Mucosa of stomach (tissue), 1 donor: ENCODE measurements around the gene FUZ.

Source experiments
- H3K27me3 ChIP-seq: one replicate; pipeline ENCODE4 v1.7.0; 2013; ENCODE audit warnings: mild to moderate bottlenecking, low read length; ENCODE audit not compliant: control insufficient read depth, insufficient read depth
- H3K36me3 ChIP-seq: one replicate; pipeline ENCODE4 v1.7.0; 2013; ENCODE audit warnings: low read length; ENCODE audit not compliant: control insufficient read depth, insufficient read depth
- H3K4me1 ChIP-seq: one replicate; pipeline ENCODE4 v1.7.0; 2013; ENCODE audit warnings: mild to moderate bottlenecking, low read length; ENCODE audit not compliant: control insufficient read depth, insufficient read depth
- H3K4me3 ChIP-seq: one replicate; pipeline ENCODE4 v1.7.0; 2013; ENCODE audit warnings: low read length
- H3K9ac ChIP-seq: one replicate; pipeline ENCODE4 v1.7.0; 2013; ENCODE audit warnings: mild to moderate bottlenecking, low read length, moderate library complexity
- H3K9me3 ChIP-seq: one replicate; pipeline ENCODE4 v1.7.0; 2013; ENCODE audit warnings: mild to moderate bottlenecking, low read length, moderate library complexity; ENCODE audit not compliant: control insufficient read depth
- donor health status: Pancreatic carcinoma.

The FUZ gene

DNA sequence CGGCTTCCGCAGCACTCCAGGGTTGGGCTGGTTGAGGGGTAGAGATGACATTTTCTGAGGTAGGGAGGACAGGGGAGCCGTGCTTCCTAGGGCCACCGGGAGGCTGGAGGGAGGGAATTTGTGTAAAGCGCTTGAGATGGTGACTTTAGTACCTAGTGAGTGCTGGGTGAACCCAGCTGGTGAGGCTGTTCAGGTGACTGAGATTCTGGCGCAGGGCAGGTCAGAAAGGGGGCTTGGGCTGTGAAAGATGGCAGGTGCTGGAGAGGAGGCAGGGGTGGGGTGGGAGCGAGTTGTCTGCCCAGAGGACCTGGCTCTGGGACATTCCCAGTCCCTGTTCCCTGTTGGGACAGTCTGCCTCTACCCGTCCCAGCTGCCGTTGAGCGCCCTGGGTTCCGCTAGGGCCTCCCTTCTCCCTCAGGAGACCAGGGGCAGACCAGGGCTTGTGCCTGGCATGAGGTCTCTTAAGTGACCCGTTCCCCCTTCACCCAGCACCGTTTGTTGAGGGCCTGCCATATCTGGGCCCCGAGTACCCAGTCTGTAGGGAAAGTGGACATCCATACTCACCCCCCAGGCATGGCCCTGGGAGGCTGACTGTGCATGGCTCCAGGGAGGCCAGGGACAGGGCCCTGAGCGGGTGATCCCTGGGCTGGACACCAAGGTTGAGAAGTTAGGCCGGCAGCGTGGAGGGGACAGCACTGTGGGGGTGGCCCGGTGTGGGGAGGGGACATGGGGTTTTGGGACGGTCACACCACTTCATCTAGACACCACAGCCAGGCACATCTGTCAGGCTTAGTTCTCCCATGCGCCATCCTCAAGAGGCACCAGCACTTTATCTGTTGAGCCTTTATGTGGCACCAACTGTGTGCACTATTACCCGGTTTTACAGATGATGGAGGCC, 42.8 kb upstream of the FUZ start:
- peaks cover 20% of the 10 kb centered on the region for H3K36me3 ChIP-seq
- H3K4me3 ChIP-seq, result no peak overlapping the region
- no peaks in the 10 kb centered on the region for H3K27me3 ChIP-seq
- no peaks in the 10 kb centered on the region for H3K9me3 ChIP-seq
- no peak overlapping the region for H3K9ac ChIP-seq
- H3K4me1 ChIP-seq, result peaks cover 25% of the 10 kb centered on the region

DNA sequence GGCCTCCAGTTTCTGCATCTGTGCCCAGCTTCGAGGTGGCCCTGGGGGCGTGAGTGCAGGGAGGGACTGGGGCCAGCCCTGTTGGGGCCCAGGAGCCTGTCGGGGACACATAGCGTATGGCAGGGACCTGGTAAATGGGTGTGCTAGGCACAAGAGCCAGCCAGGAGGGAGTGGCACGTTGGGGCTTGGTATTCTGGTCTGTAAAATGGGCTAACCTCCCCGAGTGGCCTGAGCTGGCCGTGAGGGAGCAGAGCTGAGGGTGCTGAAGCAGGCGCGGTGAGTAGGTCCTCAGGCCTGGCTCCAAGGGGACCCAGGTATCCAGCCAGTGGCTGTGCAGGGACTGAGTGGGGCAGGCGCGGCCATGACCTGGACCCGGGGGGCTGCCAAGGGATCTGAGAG, 42.2 kb upstream of the FUZ start:
- Histone ChIP-seq H3K36me3 (peaks cover 13% of the 10 kb centered on the region), H3K27me3 (no peaks in the 10 kb centered on the region), H3K4me3 (no peak overlapping the region), H3K9ac (no peak overlapping the region), H3K4me1 (peaks cover 23% of the 10 kb centered on the region), H3K9me3 (no peaks in the 10 kb centered on the region)

DNA sequence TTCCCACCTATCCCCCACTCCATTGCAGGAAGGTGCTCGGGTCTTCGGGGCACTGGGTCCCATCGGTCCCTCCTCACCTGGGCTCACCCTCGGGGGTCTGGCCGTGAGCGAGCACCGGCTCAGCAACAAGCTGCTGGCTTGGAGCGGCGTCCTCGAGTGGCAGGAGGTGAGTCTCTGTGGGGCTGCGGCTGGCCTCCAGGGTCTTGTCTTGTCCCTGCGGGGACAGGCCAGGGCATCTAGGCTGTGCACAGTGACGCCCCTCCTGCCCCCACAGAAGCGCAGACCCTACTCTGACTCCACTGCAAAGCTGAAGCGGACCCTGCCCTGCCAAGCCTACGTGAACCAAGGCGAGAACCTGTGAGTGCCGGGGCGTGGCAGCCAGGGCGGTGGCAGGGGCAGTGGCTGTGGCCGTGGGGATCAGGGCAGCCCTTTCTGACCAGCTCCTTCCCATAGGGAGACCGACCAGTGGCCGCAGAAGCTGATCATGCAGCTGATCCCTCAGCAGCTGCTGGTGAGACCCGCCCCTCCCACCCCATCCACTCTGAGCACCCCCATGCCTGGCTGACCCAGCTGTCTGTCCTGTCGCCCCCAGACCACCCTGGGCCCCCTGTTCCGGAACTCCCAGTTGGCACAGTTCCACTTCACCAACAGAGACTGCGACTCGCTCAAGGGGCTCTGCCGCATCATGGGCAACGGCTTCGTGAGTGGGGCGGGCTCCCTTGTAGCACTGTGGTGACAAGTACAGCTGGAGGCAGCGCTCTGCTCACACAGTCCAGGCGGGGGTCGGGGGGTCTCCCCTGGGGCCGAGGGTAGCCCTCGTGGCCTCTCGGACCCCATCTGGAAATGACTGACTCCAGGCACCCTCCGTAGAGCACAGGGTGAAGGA, 41.5 kb upstream of the FUZ start:
- Histone ChIP-seq H3K4me1 (peaks cover 30% of the 10 kb centered on the region), H3K36me3 (peaks cover 11% of the 10 kb centered on the region), H3K27me3 (no peaks in the 10 kb centered on the region), H3K9ac (no peak overlapping the region), H3K9me3 (no peaks in the 10 kb centered on the region), H3K4me3 (no peak overlapping the region)

DNA sequence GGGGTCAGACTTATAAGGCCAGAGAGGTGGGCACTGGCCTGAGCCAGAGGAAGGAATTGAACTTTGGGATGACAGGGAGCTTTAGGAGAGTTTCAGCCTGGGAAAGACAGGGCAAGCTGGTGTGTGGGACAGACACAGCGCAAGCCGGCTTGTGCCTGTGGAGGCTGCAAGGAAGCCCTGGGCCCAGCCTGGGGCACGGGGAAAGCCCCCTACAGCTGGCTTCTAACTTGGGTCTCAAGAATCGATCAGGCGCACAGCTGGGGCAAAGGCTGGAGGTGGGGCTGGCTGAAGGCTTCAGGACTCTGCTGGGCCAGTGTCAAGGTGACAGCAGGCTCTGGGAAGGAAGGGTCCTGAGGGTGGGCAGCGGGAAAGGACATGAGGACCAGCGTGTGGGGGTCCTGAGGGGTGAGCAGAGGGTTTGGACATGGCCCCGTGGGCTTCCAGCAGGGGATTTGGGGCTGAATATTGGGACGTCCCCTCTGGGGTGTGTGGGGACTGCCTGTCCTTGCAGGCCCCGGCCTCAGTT, 40.8 kb upstream of the FUZ start:
- no peak overlapping the region for H3K9ac ChIP-seq
- no peaks in the 10 kb centered on the region for H3K9me3 ChIP-seq
- H3K4me3 ChIP-seq, result no peak overlapping the region
- peaks cover 9% of the 10 kb centered on the region for H3K36me3 ChIP-seq
- H3K27me3 ChIP-seq, result no peaks in the 10 kb centered on the region
- H3K4me1 ChIP-seq, result peaks cover 30% of the 10 kb centered on the region

DNA sequence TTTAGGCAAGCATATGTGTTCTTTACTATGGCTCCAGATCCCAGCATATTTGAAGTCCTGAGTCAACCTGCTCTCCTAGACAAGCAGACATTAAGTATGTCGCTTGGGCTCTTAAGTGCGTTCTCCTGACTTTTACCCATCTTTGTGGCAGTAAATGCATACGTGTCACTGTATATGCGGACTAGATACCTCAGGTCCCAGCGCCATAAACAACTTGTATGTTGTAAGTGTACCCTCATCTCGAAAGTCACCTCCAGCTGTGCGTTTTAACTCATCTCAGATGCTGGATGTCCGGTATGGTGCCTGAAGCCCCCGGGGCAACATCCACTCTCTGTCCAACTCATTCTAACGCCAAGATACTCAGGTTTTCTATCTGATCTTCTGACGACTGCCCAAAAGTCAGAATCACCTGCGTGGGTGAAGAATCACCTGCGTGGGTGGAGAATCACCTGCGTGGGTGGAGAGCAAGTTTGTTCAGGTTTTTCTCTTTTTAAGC, 39.6 kb upstream of the FUZ start:
- peak overlapping the region; percentile 14 for H3K4me3 ChIP-seq

GRCh38 chr19:49851456-49852259, 38.6 kb upstream of the FUZ start:
- H3K9me3 ChIP-seq, result no peaks in the 10 kb centered on the region
- H3K4me3 ChIP-seq, result peak overlapping the region; percentile 14
- peaks cover 30% of the 10 kb centered on the region for H3K4me1 ChIP-seq
- no peaks in the 10 kb centered on the region for H3K27me3 ChIP-seq
- H3K9ac ChIP-seq, result no peak overlapping the region
- no peaks in the 10 kb centered on the region for H3K36me3 ChIP-seq

More for the DNA sequence above, 39.6 kb upstream of the FUZ start:
- Histone ChIP-seq H3K27me3 (no peaks in the 10 kb centered on the region), H3K36me3 (peaks cover 8% of the 10 kb centered on the region), H3K9me3 (no peaks in the 10 kb centered on the region), H3K9ac (no peak overlapping the region), H3K4me1 (peaks cover 30% of the 10 kb centered on the region)

DNA sequence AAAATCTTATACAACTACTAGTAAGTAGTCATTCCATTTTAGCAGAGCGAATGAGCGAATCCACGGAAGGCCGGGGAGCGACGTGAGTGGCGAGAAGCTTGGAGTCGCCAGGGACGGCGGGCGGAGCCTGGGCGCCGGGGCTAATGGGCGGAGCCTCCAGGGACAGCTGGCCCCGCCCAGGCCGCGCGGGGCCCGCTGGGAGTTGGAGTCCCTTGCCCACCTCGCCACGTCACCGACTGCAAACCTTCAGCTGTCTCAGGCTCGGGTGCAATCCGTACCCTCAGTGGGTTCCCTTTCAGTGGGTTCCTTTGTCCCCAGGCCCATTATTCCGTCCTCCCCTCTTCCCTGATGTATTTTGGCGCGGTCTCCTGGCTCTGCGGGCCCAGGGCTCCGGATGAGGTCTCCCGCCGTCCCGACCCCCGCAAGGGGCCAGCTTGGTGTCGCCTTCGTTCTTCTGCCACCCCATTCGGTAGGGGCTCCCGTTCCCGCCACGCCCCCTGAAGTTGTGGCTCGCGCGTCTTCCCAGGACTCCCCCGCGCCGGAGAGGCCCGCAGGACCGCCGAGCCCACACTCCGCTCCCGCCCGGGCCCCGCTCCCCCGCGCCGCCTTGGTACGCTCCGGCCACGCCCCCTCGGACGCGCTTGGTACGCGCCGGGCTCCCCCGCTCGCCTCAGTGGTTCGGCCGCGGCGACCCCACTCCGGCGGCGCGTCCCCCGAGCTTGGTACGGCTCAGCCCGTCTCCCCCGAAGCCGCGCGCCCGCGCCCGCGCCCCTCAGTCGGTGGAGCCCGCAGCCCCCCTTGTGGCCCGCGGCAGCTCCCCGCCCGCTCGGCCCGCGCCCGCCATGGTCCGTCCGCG, 37.6 kb upstream of the FUZ start, which contains the start of gene PTOV1:
Gene PTOV1 (plus strand): TSS at position 673 of the 856 bp plus-strand sequence.
- H3K9ac ChIP-seq, result peak within 1 kb of the TSS; percentile 100
- H3K36me3 ChIP-seq, result no peaks in the 10 kb centered on the region
- H3K27me3 ChIP-seq, result no peaks in the 10 kb centered on the region

GRCh38 chr19:49850221-49850486, 37.1 kb upstream of the FUZ start:
- no peaks in the 10 kb centered on the region for H3K9me3 ChIP-seq
- peak overlapping the region; percentile 100 for H3K9ac ChIP-seq
- H3K27me3 ChIP-seq, result no peaks in the 10 kb centered on the region
- H3K4me3 ChIP-seq, result peak overlapping the region; percentile 95
- no peaks in the 10 kb centered on the region for H3K36me3 ChIP-seq
- peaks cover 30% of the 10 kb centered on the region for H3K4me1 ChIP-seq

More for the DNA sequence above, 37.6 kb upstream of the FUZ start, which contains the start of gene PTOV1:
- peaks cover 30% of the 10 kb centered on the region for H3K4me1 ChIP-seq
- H3K4me3 ChIP-seq, result peak within 1 kb of the TSS; percentile 95
- no peaks in the 10 kb centered on the region for H3K9me3 ChIP-seq

GRCh38 chr19:49849433-49850220, 36.5 kb upstream of the FUZ start:
- Histone ChIP-seq H3K9me3 (no peaks in the 10 kb centered on the region), H3K4me1 (peaks cover 30% of the 10 kb centered on the region), H3K9ac (no peak overlapping the region), H3K36me3 (no peaks in the 10 kb centered on the region), H3K27me3 (no peaks in the 10 kb centered on the region), H3K4me3 (no peak overlapping the region)

- H3K27me3 ChIP-seq, result no peaks in the 10 kb centered on the region
- no peak overlapping the region for H3K9ac ChIP-seq
- peaks cover 28% of the 10 kb centered on the region for H3K4me1 ChIP-seq
- no peaks in the 10 kb centered on the region for H3K9me3 ChIP-seq
- H3K36me3 ChIP-seq, result no peaks in the 10 kb centered on the region
- no peak overlapping the region for H3K4me3 ChIP-seq
These were observed 35.8 kb upstream of the FUZ start for GRCh38 chr19:49848938-49849337.
